HEK293T (cell line): Measurements from ENCODE around the gene ALDOC.

Source experiments
- BHLHE40 ChIP-seq: fragments of 450-650 bp; IDR thresholded peaks from 2 replicates; pipeline ENCODE4 v1.6.1; 2016; ENCODE audit warnings: mild to moderate bottlenecking, moderate library complexity, borderline replicate concordance
- ELF4 ChIP-seq: fragments of 450-650 bp; IDR thresholded peaks from 2 replicates; pipeline ENCODE4 v1.6.1; 2017; ENCODE audit warnings: antibody characterized with exemption
- L3MBTL2 ChIP-seq: fragments of 450-650 bp; conservative IDR thresholded peaks from 2 replicates; pipeline ENCODE4 v1.6.1; 2016; ENCODE audit warnings: mild to moderate bottlenecking

- no peak for TF ChIP-seq ELF4
- no peak for TF ChIP-seq BHLHE40
- TF ChIP-seq L3MBTL2 = no peak
These were observed 46.4 kb downstream of the ALDOC start for GRCh38 chr17:28530250-28530649.
